B cell (primary cell): Measurements from ENCODE around the gene LRRC14B.

Source experiments
- EZH2 ChIP-seq: IDR thresholded peaks from 2 replicates; pipeline ENCODE4 v1.6.1; 2012; ENCODE audit warnings: borderline replicate concordance, low read depth, mild to moderate bottlenecking, moderate library complexity, low read length; ENCODE audit not compliant: insufficient read depth, poor library complexity, severe bottlenecking
- TF ChIP-seq, protein P1 (sequence below): fragments of 200-600 bp; IDR thresholded peaks from one replicate; pipeline ENCODE4 v1.8.0; 2022; ENCODE audit warnings: antibody characterized with exemption, mild to moderate bottlenecking

DNA sequence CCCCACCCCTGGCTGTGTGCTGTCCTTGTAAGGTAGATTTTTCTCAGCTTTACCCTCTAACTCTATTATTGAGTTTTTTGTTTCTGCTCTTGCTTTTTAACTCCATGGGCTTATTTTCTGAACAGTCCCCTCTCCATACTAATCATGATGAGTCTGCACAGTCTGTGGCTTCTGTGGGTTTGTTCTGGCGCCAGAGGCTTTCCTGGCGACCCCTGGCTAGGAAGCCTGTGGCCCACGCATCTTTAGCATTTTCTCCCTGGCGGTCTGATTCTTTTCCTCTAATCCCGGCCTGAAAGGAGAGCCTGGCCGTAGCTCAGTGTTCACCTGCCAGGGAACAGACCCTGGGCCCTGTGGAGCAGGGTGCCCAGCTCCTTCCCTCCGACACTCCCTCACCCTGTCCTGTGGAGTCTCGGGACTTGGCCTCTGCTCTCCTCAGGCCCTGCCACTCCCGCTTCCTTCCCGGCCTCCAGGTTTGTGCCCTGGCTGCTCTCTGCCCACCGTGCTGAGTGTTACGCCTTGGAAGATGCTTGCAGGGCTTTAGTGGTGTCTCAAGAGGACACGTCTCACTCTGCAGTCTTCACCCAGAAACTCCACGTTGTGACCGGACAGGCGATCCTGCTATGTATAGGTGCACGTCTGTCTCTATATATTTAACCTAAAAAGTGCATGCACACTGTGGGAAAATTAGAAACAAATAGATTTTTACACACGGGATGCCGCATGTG, 31.7 kb upstream of the LRRC14B start:
- TF ChIP-seq, protein P1, sequence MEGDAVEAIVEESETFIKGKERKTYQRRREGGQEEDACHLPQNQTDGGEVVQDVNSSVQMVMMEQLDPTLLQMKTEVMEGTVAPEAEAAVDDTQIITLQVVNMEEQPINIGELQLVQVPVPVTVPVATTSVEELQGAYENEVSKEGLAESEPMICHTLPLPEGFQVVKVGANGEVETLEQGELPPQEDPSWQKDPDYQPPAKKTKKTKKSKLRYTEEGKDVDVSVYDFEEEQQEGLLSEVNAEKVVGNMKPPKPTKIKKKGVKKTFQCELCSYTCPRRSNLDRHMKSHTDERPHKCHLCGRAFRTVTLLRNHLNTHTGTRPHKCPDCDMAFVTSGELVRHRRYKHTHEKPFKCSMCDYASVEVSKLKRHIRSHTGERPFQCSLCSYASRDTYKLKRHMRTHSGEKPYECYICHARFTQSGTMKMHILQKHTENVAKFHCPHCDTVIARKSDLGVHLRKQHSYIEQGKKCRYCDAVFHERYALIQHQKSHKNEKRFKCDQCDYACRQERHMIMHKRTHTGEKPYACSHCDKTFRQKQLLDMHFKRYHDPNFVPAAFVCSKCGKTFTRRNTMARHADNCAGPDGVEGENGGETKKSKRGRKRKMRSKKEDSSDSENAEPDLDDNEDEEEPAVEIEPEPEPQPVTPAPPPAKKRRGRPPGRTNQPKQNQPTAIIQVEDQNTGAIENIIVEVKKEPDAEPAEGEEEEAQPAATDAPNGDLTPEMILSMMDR, result no peak
- TF ChIP-seq EZH2, result no peak
